Hepatocyte (in vitro differentiated cells): Measurements from ENCODE around the gene PRPH.

Experiments
- EZH2 ChIP-seq: fragments of 200-600 bp; sonication (generic); IDR thresholded peaks from 2 replicates; pipeline ENCODE4 v1.6.1; 2016; ENCODE audit warnings: antibody characterized with exemption, mild to moderate bottlenecking, borderline replicate concordance
- TF ChIP-seq, protein P1 (sequence below): fragments of 200-600 bp; sonication (generic); IDR thresholded peaks from 2 replicates; pipeline ENCODE4 v1.5.1; 2016; ENCODE audit warnings: antibody characterized with exemption, mild to moderate bottlenecking; ENCODE audit not compliant: poor library complexity

DNA sequence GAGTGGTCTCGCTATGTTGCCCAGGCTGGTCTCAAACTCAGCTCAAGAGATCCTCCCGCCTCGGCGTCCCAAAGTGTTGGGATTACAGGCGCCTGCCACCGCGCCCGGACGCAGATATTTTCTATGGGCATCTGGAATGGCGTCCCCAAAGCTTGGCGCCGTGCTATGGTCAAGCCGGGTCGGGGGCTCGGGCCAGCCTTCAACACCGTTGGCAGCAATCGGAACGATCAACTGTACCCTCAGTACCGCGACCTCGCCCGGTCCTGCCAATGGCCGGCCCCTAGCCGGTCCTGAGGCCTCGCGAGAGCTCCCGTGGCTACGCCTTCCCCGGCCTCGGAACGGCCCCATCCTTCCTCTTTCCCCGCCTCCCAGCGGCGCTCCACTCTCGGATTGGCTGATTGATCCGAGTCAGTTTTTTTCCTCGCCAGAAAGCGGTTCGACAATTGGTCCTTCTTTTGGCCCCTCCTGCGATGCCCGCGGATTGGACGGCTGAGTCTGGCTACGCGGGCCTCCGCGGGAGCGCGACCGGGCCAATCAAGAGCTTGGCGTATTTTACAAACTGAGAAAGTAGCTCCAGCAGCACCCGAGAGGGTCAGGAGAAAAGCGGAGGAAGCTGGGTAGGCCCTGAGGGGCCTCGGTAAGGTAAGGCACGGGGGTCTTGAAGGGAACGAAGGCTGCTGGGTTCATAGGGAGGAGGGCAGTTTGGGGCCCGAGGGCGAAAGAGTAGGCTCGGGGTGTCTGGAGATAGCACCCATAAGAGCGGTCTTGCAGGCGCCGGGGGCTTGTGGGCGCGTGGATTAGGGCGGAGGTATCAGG is 28.0 kb downstream of the PRPH start, which contains the start of gene TROAP:
- TF ChIP-seq, protein P1, sequence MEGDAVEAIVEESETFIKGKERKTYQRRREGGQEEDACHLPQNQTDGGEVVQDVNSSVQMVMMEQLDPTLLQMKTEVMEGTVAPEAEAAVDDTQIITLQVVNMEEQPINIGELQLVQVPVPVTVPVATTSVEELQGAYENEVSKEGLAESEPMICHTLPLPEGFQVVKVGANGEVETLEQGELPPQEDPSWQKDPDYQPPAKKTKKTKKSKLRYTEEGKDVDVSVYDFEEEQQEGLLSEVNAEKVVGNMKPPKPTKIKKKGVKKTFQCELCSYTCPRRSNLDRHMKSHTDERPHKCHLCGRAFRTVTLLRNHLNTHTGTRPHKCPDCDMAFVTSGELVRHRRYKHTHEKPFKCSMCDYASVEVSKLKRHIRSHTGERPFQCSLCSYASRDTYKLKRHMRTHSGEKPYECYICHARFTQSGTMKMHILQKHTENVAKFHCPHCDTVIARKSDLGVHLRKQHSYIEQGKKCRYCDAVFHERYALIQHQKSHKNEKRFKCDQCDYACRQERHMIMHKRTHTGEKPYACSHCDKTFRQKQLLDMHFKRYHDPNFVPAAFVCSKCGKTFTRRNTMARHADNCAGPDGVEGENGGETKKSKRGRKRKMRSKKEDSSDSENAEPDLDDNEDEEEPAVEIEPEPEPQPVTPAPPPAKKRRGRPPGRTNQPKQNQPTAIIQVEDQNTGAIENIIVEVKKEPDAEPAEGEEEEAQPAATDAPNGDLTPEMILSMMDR = no peak
- TF ChIP-seq EZH2 = no peak
